Naive thymus-derived CD4-positive, alpha-beta T cell (primary cell): ENCODE results near the gene FAM131B. TPM values are rescaled to one million over a fixed set of nuclear protein-coding genes. Genes with fewer than 3 reads are reported as not detected.

ENCODE experiments used
- ATAC-seq: fragments of 150-1000 bp; cut with Tn5 transposase; 2 replicates; pipeline ENCODE4 v1.10.0; 2021; ENCODE audit warnings: mild to moderate bottlenecking, moderate library complexity
- CTCF ChIA-PET: fragments of 350-600 bp; sonication (Branson Sonifier 250); formaldehyde crosslinking; loops from one replicate; lab custom pipeline; 2021; ENCODE audit warnings: antibody characterized with exemption; lab: Charles Lee
- POLR2A ChIA-PET: fragments of 350-600 bp; sonication (Branson Sonifier 250); formaldehyde crosslinking; loops from one replicate; lab custom pipeline; 2021; ENCODE audit warnings: antibody characterized with exemption, inconsistent platforms; lab: Charles Lee
- DNase-seq, 9 donors: peaks; one replicate each; pipeline versions ENCODE4 v3.0.0 to v3.0.0-alpha.2; 2020 to 2022; ENCODE audit warnings: mixed read lengths in 1 of 9
- H3K27ac ChIP-seq: one replicate; pipeline ENCODE4 v1.7.0; 2013; ENCODE audit warnings: mild to moderate bottlenecking, low read depth, low read length, moderate library complexity
- H3K27me3 ChIP-seq, 2 donors: one replicate each; pipeline ENCODE4 v1.7.0; 2013; ENCODE audit warnings: low read length in 2 of 2, mild to moderate bottlenecking in 2 of 2, moderate library complexity in 2 of 2; ENCODE audit not compliant: control insufficient read depth in 2 of 2, insufficient read depth in 2 of 2
- H3K36me3 ChIP-seq, 3 experiments: 1 replicate in 2 of 3; 2 replicates in 1 of 3; pipeline ENCODE4 v1.7.0; 2013; ENCODE audit warnings: low read length in 3 of 3, mild to moderate bottlenecking in 3 of 3, moderate library complexity in 1 of 3; ENCODE audit not compliant: insufficient read depth in 3 of 3, control insufficient read depth in 2 of 3
- H3K4me1 ChIP-seq, 2 donors: one replicate each; pipeline ENCODE4 v1.7.0; 2013; ENCODE audit warnings: low read length in 2 of 2, mild to moderate bottlenecking in 2 of 2, moderate library complexity in 1 of 2; ENCODE audit not compliant: control insufficient read depth in 2 of 2, insufficient read depth in 2 of 2
- H3K4me3 ChIP-seq: 2 replicates; pipeline ENCODE4 v1.7.0; 2013; ENCODE audit warnings: mild to moderate bottlenecking, low read length
- H3K9me3 ChIP-seq, 3 experiments: 1 replicate in 2 of 3; 2 replicates in 1 of 3; pipeline ENCODE4 v1.7.0; 2013; ENCODE audit warnings: low read length in 3 of 3; ENCODE audit not compliant: control insufficient read depth in 2 of 3
- H3K27ac Mint-ChIP-seq, 9 donors: one replicate each; pipeline ENCODE4 v1.8.0; 2020 to 2022; ENCODE audit warnings: mixed read lengths in 9 of 9, mild to moderate bottlenecking in 8 of 9, moderate library complexity in 5 of 9, inconsistent platforms in 2 of 9
- H3K27me3 Mint-ChIP-seq, 5 donors: one replicate each; pipeline ENCODE4 v1.8.0; 2021 to 2022; ENCODE audit warnings: mixed read lengths in 5 of 5, mild to moderate bottlenecking in 1 of 5
- H3K36me3 Mint-ChIP-seq, 5 donors: one replicate each; pipeline ENCODE4 v1.8.0; 2020 to 2022; ENCODE audit warnings: mixed read lengths in 5 of 5, mild to moderate bottlenecking in 3 of 5, inconsistent platforms in 1 of 5
- H3K4me1 Mint-ChIP-seq, 7 donors: one replicate each; pipeline ENCODE4 v1.8.0; 2020 to 2022; ENCODE audit warnings: mixed read lengths in 7 of 7, mild to moderate bottlenecking in 3 of 7, inconsistent platforms in 1 of 7
- H3K4me3 Mint-ChIP-seq, 10 donors: one replicate each; pipeline ENCODE4 v1.8.0; 2020 to 2022; ENCODE audit warnings: mild to moderate bottlenecking in 10 of 10, mixed read lengths in 10 of 10, moderate library complexity in 6 of 10, inconsistent platforms in 2 of 10
- H3K9me3 Mint-ChIP-seq, 11 donors: one replicate each; pipeline ENCODE4 v1.8.0; 2020 to 2022; ENCODE audit warnings: mixed read lengths in 11 of 11, mild to moderate bottlenecking in 4 of 11, inconsistent platforms in 1 of 11, moderate library complexity in 1 of 11
- intact Hi-C, 2 donors: fragments of 100-400 bp; cut with micrococcal nuclease; formaldehyde crosslinking; loops; one replicate each; pipeline ENCODE4 v1.15.1; 2023
- polyA plus RNA-seq, 2 donors: library from polyadenylated mRNA; unstranded; fragments of 300-500 nt; fragmentation: Illumina TruSeq; gene quantifications; one replicate each; pipeline ENCODE4 v1.2.3, GENCODE V29; 2021
- total RNA-seq, 6 experiments: library from RNA in 5 of 6; stranded (reverse) in 5 of 6; gene quantifications; 1 replicate in 5 of 6; 2 replicates in 1 of 6; pipeline ENCODE4 v1.2.3 and lab custom pipeline; 2021 to 2026

The FAM131B gene
- total and polyA plus RNA-seq, 7 experiments from 2014 or later: 0.19 to 1.4 (median 0.53) TPM; not detected in 4

- H3K36me3 Mint-ChIP-seq: peaks cover 3 to 36% (median 11%) of the 10 kb centered on the region in 5 donors
- intact Hi-C loops: no loop called here
- Histone ChIP-seq H3K27me3 (no peaks in the 10 kb centered on the region), H3K4me1 (no peaks in the 10 kb centered on the region), H3K27ac (no peak overlapping the region), H3K36me3 (peaks cover 0 to 98% (median 20%) of the 10 kb centered on the region in 3 experiments), H3K9me3 (no peaks in the 10 kb centered on the region), H3K4me3 (no peak overlapping the region)
- ATAC-seq: no peak
- ChIA-PET POLR2A (interaction anchor here (1.2 to 2.0 kb wide), 4 partner anchors 9 to 14 kb away, joined by 4 to 8 read pairs (median 4); no protein-coding TSS in a partner anchor), CTCF (interaction anchor here (0.7 to 2.1 kb wide), 3 partner anchors 11 to 120 kb away, joined by 3 to 14 read pairs (median 5); partner anchors contain the start of gene EPHA1)
- H3K9me3 Mint-ChIP-seq: no peaks in the 10 kb centered on the region
- peaks cover 0 to 2% (median 0%) of the 10 kb centered on the region in 5 donors for H3K27me3 Mint-ChIP-seq
- H3K4me3 Mint-ChIP-seq: peak overlapping the region in 1 of 10 donors; percentile 7
- peak overlapping the region in 4 of 9 donors; percentile 15 to 78 (median 24) for H3K27ac Mint-ChIP-seq
- peaks cover 7 to 24% (median 13%) of the 10 kb centered on the region in 7 donors for H3K4me1 Mint-ChIP-seq
- no peak for DNase-seq
Observed at GRCh38 chr7:143396182-143396581, 33.7 kb upstream of the FAM131B start.

GRCh38 chr7:143395187-143396149, 33.0 kb upstream of the FAM131B start:
- intact Hi-C loops: no loop called here
- ATAC-seq: peak; percentile 58
- POLR2A ChIA-PET: interaction anchor here (1.2 to 3.4 kb wide), 6 partner anchors 10 to 16 kb away, joined by 3 to 19 read pairs (median 4); no protein-coding TSS in a partner anchor
- Mint-ChIP-seq H3K27ac (peak overlapping the region in 8 of 9 donors; percentile 46 to 94 (median 82)), H3K27me3 (no peaks in the 10 kb centered on the region), H3K36me3 (peaks cover 3 to 30% (median 10%) of the 10 kb centered on the region in 5 donors), H3K4me3 (no peak overlapping the region), H3K4me1 (peaks cover 7 to 17% (median 10%) of the 10 kb centered on the region in 7 donors), H3K9me3 (no peaks in the 10 kb centered on the region)
- Histone ChIP-seq H3K36me3 (peaks cover 0 to 98% (median 20%) of the 10 kb centered on the region in 3 experiments), H3K4me3 (no peak overlapping the region), H3K4me1 (no peaks in the 10 kb centered on the region), H3K9me3 (no peaks in the 10 kb centered on the region), H3K27me3 (no peaks in the 10 kb centered on the region), H3K27ac (no peak overlapping the region)
- DNase-seq: no peak
- CTCF ChIA-PET: interaction anchor here (0.7 to 2.1 kb wide), 3 partner anchors 11 to 120 kb away, joined by 3 to 14 read pairs (median 5); partner anchors contain the start of gene EPHA1

- H3K4me1 ChIP-seq: no peaks in the 10 kb centered on the region
- CTCF ChIA-PET: interaction anchor here (1.3 kb wide), 1 partner anchor 10 kb away, joined by 3 read pairs; no protein-coding TSS in a partner anchor
- ATAC-seq: no peak
- H3K27me3 ChIP-seq: no peaks in the 10 kb centered on the region
- H3K27ac Mint-ChIP-seq: peak overlapping the region in 8 of 9 donors; percentile 46 to 94 (median 82)
- H3K9me3 ChIP-seq: no peaks in the 10 kb centered on the region
- no peak overlapping the region for H3K27ac ChIP-seq
- DNase-seq: no peak
- H3K9me3 Mint-ChIP-seq: no peaks in the 10 kb centered on the region
- intact Hi-C loops: no loop called here
- H3K36me3 Mint-ChIP-seq: peaks cover 7 to 35% (median 10%) of the 10 kb centered on the region in 5 donors
- peaks cover 7 to 21% (median 10%) of the 10 kb centered on the region in 7 donors for H3K4me1 Mint-ChIP-seq
- no peaks in the 10 kb centered on the region for H3K27me3 Mint-ChIP-seq
- POLR2A ChIA-PET: interaction anchor here (1.2 to 3.4 kb wide), 3 partner anchors 11 to 15 kb away, joined by 3 to 19 read pairs (median 5); no protein-coding TSS in a partner anchor
- H3K4me3 ChIP-seq: no peak overlapping the region
- H3K4me3 Mint-ChIP-seq: no peak overlapping the region
- H3K36me3 ChIP-seq: peaks cover 0 to 98% (median 20%) of the 10 kb centered on the region in 3 experiments
Observed at GRCh38 chr7:143394777-143395176, 32.3 kb upstream of the FAM131B start.

GRCh38 chr7:143394068-143394467, 31.6 kb upstream of the FAM131B start:
- H3K27ac ChIP-seq: no peak overlapping the region
- peaks cover 7 to 26% (median 17%) of the 10 kb centered on the region in 7 donors for H3K4me1 Mint-ChIP-seq
- H3K9me3 ChIP-seq: no peaks in the 10 kb centered on the region
- H3K36me3 ChIP-seq: peaks cover 0 to 98% (median 20%) of the 10 kb centered on the region in 3 experiments
- H3K27ac Mint-ChIP-seq: peak overlapping the region in 6 of 9 donors; percentile 38 to 91 (median 78)
- H3K9me3 Mint-ChIP-seq: no peaks in the 10 kb centered on the region
- H3K27me3 Mint-ChIP-seq: no peaks in the 10 kb centered on the region
- ChIA-PET CTCF (interaction anchor here (0.8 to 1.3 kb wide), 3 partner anchors 8 to 19 kb away, joined by 3 read pairs; no protein-coding TSS in a partner anchor), POLR2A (interaction anchor here (0.9 to 3.4 kb wide), 3 partner anchors 10 to 12 kb away, joined by 3 to 19 read pairs (median 6); no protein-coding TSS in a partner anchor)
- H3K27me3 ChIP-seq: no peaks in the 10 kb centered on the region
- no peak for ATAC-seq
- H3K36me3 Mint-ChIP-seq: peaks cover 9 to 40% (median 12%) of the 10 kb centered on the region in 5 donors
- no peak overlapping the region for H3K4me3 ChIP-seq
- no peak for DNase-seq
- no peak overlapping the region for H3K4me3 Mint-ChIP-seq
- intact Hi-C loops: no loop called here
- no peaks in the 10 kb centered on the region for H3K4me1 ChIP-seq

GRCh38 chr7:143393267-143394041, 30.9 kb upstream of the FAM131B start:
- Histone ChIP-seq H3K4me1 (no peaks in the 10 kb centered on the region), H3K36me3 (peaks cover 0 to 98% (median 20%) of the 10 kb centered on the region in 3 experiments), H3K27me3 (no peaks in the 10 kb centered on the region), H3K4me3 (no peak overlapping the region), H3K9me3 (no peaks in the 10 kb centered on the region), H3K27ac (no peak overlapping the region)
- ChIA-PET CTCF (interaction anchor here (0.7 to 1.3 kb wide), 5 partner anchors 9 to 23 kb away, joined by 3 read pairs; no protein-coding TSS in a partner anchor), POLR2A (interaction anchor here (0.9 to 3.4 kb wide), 5 partner anchors 9 to 16 kb away, joined by 3 to 19 read pairs (median 3); partner anchors contain the start of gene EPHA1)
- peaks cover 7 to 27% (median 18%) of the 10 kb centered on the region in 7 donors for H3K4me1 Mint-ChIP-seq
- H3K9me3 Mint-ChIP-seq: no peaks in the 10 kb centered on the region
- peak overlapping the region in 7 of 9 donors; percentile 25 to 87 (median 52) for H3K27ac Mint-ChIP-seq
- H3K4me3 Mint-ChIP-seq: no peak overlapping the region
- intact Hi-C loops: no loop called here
- H3K27me3 Mint-ChIP-seq: no peaks in the 10 kb centered on the region
- no peak for ATAC-seq
- H3K36me3 Mint-ChIP-seq: peaks cover 9 to 40% (median 11%) of the 10 kb centered on the region in 5 donors
- no peak for DNase-seq
